Endothelial cell of umbilical vein (primary cell): ENCODE results near the gene NCOA7. TPM values are rescaled to one million over a fixed set of nuclear protein-coding genes. Genes with fewer than 3 reads are reported as not detected.

ENCODE experiments used
- BruUV-seq: library from RNA; stranded (reverse); fragments of 400-500 nt; replicated peaks from 2 replicates; lab custom pipeline; 2021; lab: Mats Ljungman, UMichigan
- CTCF ChIA-PET: fragments of 300-600, 350-600 bp; sonication (Branson Sonifier 250); formaldehyde crosslinking; loops from one replicate; lab custom pipeline; 2021; ENCODE audit warnings: antibody characterized with exemption, inconsistent platforms; lab: Charles Lee
- POLR2A ChIA-PET: fragments of 300-600, 350-600 bp; sonication (Branson Sonifier 250); formaldehyde crosslinking; loops from one replicate; lab custom pipeline; 2021; ENCODE audit warnings: antibody characterized with exemption, inconsistent platforms; lab: Charles Lee
- DNase-seq: peaks from one replicate; pipeline ENCODE4 v3.0.0-alpha.2; 2011; ENCODE audit warnings: low read depth, low spot score
- FAIRE-seq: peaks from 2 replicates; lab custom pipeline; 2011; peaks lifted over from hg19 to GRCh38; lab: Jason Lieb, UNC
- H2AFZ ChIP-seq: 2 replicates; pipeline ENCODE4 v1.6.0; 2012; ENCODE audit warnings: low read depth, low read length, control low read depth, inconsistent platforms
- H3K27ac ChIP-seq: 2 replicates; pipeline ENCODE4 v1.5.1; 2011; ENCODE audit warnings: low read depth, mild to moderate bottlenecking, control low read depth, low read length, moderate library complexity; ENCODE audit not compliant: insufficient read depth
- H3K27me3 ChIP-seq, 2 experiments: 2 replicates each; pipeline versions ENCODE4 v1.6.0 to v1.6.1; 2011; ENCODE audit warnings: low read length in 2 of 2, mixed read lengths in 1 of 2; ENCODE audit not compliant: control insufficient read depth in 2 of 2, insufficient read depth in 2 of 2
- H3K36me3 ChIP-seq, 2 experiments: 2 replicates in 1 of 2; 3 replicates in 1 of 2; pipeline ENCODE4 v1.5.1; 2011; ENCODE audit warnings: low read length in 2 of 2, mild to moderate bottlenecking in 1 of 2, moderate library complexity in 1 of 2; ENCODE audit not compliant: control insufficient read depth in 2 of 2, insufficient read depth in 2 of 2; ENCODE audit errors: extremely low read depth in 1 of 2
- H3K4me1 ChIP-seq: 3 replicates; pipeline ENCODE4 v1.5.1; 2011; ENCODE audit warnings: mild to moderate bottlenecking, low read length; ENCODE audit not compliant: control insufficient read depth, insufficient read depth; ENCODE audit errors: extremely low read depth
- H3K4me2 ChIP-seq: 2 replicates; pipeline ENCODE4 v1.6.1; 2011; ENCODE audit warnings: low read length, control low read depth, mixed read lengths; ENCODE audit not compliant: insufficient read depth
- H3K4me3 ChIP-seq, 3 experiments: fragments of 200-600 bp in 1 of 3; sonication (generic), shearing (Covaris generic) in 1 of 3; replicated peaks in 1 of 3; 2 replicates each; pipeline ENCODE4 v1.5.1; 2011 to 2016; ENCODE audit warnings: control low read depth in 3 of 3, low read length in 3 of 3, mild to moderate bottlenecking in 2 of 3, inconsistent platforms in 1 of 3, low read depth in 1 of 3, moderate library complexity in 1 of 3; ENCODE audit not compliant: insufficient read depth in 1 of 3
- H3K79me2 ChIP-seq: 2 replicates; pipeline ENCODE4 v1.6.0; 2012; ENCODE audit warnings: low read length, inconsistent platforms; ENCODE audit not compliant: control insufficient read depth, insufficient read depth
- H3K9ac ChIP-seq: replicated peaks from 2 replicates; pipeline ENCODE3; 2011; ENCODE audit warnings: low read length, control low read depth; ENCODE audit not compliant: insufficient read depth; ENCODE audit errors: extremely low read depth
- H3K9me1 ChIP-seq: replicated peaks from 3 replicates; pipeline ENCODE4 v1.6.0; 2011; ENCODE audit warnings: mild to moderate bottlenecking, low read length; ENCODE audit not compliant: control insufficient read depth, insufficient read depth; ENCODE audit errors: extremely low read depth
- H3K9me3 ChIP-seq: replicated peaks from 2 replicates; pipeline ENCODE4 v1.5.1; 2012; ENCODE audit warnings: low read length, inconsistent platforms; ENCODE audit not compliant: control insufficient read depth, insufficient read depth
- H4K20me1 ChIP-seq: replicated peaks from 2 replicates; pipeline ENCODE3; 2011; ENCODE audit warnings: mild to moderate bottlenecking, low read length; ENCODE audit not compliant: control insufficient read depth, insufficient read depth; ENCODE audit errors: extremely low read depth
- EZH2 ChIP-seq: IDR thresholded peaks from 2 replicates; pipeline ENCODE4 v1.6.1; 2012; ENCODE audit warnings: borderline replicate concordance, low read depth, mild to moderate bottlenecking, moderate library complexity, low read length, inconsistent platforms; ENCODE audit not compliant: severe bottlenecking
- FOS ChIP-seq: IDR thresholded peaks from 2 replicates; pipeline ENCODE4 v1.6.1; 2011; ENCODE audit warnings: mild to moderate bottlenecking, low read length, moderate library complexity, borderline replicate concordance; ENCODE audit not compliant: insufficient read depth
- GATA2 ChIP-seq: IDR thresholded peaks from 2 replicates; pipeline ENCODE4 v1.7.0; 2011; ENCODE audit warnings: low read depth, mild to moderate bottlenecking, moderate library complexity, mixed read lengths, low read length; ENCODE audit not compliant: insufficient read length, insufficient read depth
- JUN ChIP-seq: IDR thresholded peaks from 2 replicates; pipeline ENCODE4 v1.6.1; 2011; ENCODE audit warnings: borderline replicate concordance, low read depth; ENCODE audit not compliant: insufficient read length, insufficient read depth
- MAX ChIP-seq: IDR thresholded peaks from 2 replicates; pipeline ENCODE4 v1.6.1; 2011; ENCODE audit not compliant: insufficient read depth, insufficient read length
- MYC ChIP-seq: IDR thresholded peaks from one replicate; pipeline ENCODE4 v1.6.1; 2011; ENCODE audit warnings: mild to moderate bottlenecking, low read depth, low read length
- POLR2A ChIP-seq: IDR thresholded peaks from 2 replicates; pipeline ENCODE4 v1.6.1; 2012; ENCODE audit warnings: low read depth, mild to moderate bottlenecking, control low read depth, low read length
- POLR2AphosphoS5 ChIP-seq: IDR thresholded peaks from 2 replicates; pipeline ENCODE4 v1.6.1; 2012; ENCODE audit warnings: low read depth, mild to moderate bottlenecking, control low read depth, low read length, moderate library complexity; ENCODE audit not compliant: insufficient read depth
- dilution Hi-C: fragments of 300-500 bp; cut with MboI; formaldehyde crosslinking; loops from one replicate; pipeline ENCODE4 v1.15.0; 2019; ENCODE audit warnings: low sequenced_read_pairs; ENCODE audit not compliant: extremely low pct_ligation_motif_present
- intact Hi-C: fragments of 100-400 bp; cut with micrococcal nuclease; formaldehyde crosslinking; loops from one replicate; pipeline ENCODE4 v1.10.0; 2022
- polyA plus RNA-seq, 4 experiments: library from polyadenylated mRNA; depleted of rRNA in 3 of 4; stranded (reverse) in 3 of 4; unstranded in 1 of 4; fragments of >200 nt; gene quantifications; 2 replicates each; pipeline versions ENCODE4 v1.2.1 to v1.2.3, GENCODE V29; 2011 to 2012; ENCODE audit warnings: missing spikeins in 1 of 4
- total RNA-seq: library from RNA; stranded (reverse); gene quantifications from 2 replicates; pipeline ENCODE4 v1.2.3, GENCODE V29; 2021
- TF ChIP-seq, protein P1 (sequence below), 2 donors: IDR thresholded peaks; 1 replicate in 1 of 2; 2 replicates in 1 of 2; pipeline ENCODE4 v1.5.1; 2011; ENCODE audit warnings: low read length in 2 of 2, mild to moderate bottlenecking in 2 of 2, moderate library complexity in 2 of 2, control low read depth in 1 of 2, inconsistent platforms in 1 of 2, low read depth in 1 of 2; ENCODE audit not compliant: insufficient read depth in 1 of 2; ENCODE audit errors: extremely low read depth in 1 of 2

The NCOA7 gene
- total and polyA plus RNA-seq, 2 donors (not counting 3 experiments of a cell fraction or from before 2014, with no cell fraction given): 27.7 to 71.2 TPM

DNA sequence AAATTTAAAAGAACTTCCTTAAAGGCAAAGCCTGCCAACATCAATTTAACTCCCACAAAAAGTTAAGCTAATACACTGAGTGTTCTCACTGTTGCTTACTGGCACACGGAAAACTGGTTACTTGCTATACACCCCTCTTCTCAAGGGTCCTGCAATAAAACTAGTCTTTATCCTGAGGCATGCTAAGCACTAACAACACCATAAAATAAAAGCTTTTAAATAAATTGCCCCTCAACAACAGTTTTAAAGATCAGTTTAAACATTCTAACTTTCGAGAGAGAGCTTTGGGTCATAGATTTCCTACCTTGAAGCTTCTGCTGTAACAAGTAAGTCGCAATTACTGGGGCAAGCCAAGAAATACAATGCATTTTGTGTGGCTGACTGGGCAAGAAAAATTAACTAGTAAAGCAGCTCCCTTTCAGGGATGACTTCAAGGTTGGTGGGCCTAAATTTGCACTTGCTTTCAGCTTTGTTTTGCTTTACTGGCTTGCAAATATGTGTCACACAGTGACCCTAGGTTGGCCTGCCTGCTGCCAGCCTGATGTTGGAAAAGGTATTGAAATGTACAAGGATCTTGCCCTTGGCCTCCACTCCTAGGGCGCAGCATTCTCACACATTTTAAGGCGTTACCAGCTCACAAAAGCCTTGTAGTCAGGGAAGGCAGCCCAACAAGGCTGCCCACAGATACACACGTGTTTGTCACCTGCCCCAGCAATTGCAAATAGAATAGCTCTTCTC is 45.3 kb upstream of the NCOA7 start:
- Histone ChIP-seq H2AFZ (no peak overlapping the region), H3K4me1 (peaks cover 34% of the 10 kb centered on the region), H3K27ac (no peak overlapping the region), H3K4me2 (no peak overlapping the region), H3K79me2 (no peaks in the 10 kb centered on the region), H3K9me3 (no peaks in the 10 kb centered on the region), H3K27me3 (peaks cover 53 to 56% of the 10 kb centered on the region in 2 experiments), H3K9me1 (no peaks in the 10 kb centered on the region), H3K4me3 (no peak overlapping the region), H3K9ac (no peak overlapping the region), H3K36me3 (no peaks in the 10 kb centered on the region), H4K20me1 (no peaks in the 10 kb centered on the region)
- ChIA-PET POLR2A (no interaction called here), CTCF (interaction anchor here (0.7 to 1.5 kb wide), 6 partner anchors 9 to 435 kb away, joined by 3 to 11 read pairs (median 4); no protein-coding TSS in a partner anchor)
- no TSS peak for BruUV-seq
- no peak for DNase-seq
- dilution Hi-C loops: no loop called here
- no peak for FAIRE-seq
- intact Hi-C loops: loop anchor here (5.0 kb wide), 2 partner anchors 233 to 873 kb away; no protein-coding TSS in a partner anchor
- TF ChIP-seq POLR2A: no peak
- TF ChIP-seq, protein P1, sequence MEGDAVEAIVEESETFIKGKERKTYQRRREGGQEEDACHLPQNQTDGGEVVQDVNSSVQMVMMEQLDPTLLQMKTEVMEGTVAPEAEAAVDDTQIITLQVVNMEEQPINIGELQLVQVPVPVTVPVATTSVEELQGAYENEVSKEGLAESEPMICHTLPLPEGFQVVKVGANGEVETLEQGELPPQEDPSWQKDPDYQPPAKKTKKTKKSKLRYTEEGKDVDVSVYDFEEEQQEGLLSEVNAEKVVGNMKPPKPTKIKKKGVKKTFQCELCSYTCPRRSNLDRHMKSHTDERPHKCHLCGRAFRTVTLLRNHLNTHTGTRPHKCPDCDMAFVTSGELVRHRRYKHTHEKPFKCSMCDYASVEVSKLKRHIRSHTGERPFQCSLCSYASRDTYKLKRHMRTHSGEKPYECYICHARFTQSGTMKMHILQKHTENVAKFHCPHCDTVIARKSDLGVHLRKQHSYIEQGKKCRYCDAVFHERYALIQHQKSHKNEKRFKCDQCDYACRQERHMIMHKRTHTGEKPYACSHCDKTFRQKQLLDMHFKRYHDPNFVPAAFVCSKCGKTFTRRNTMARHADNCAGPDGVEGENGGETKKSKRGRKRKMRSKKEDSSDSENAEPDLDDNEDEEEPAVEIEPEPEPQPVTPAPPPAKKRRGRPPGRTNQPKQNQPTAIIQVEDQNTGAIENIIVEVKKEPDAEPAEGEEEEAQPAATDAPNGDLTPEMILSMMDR (IDR thresholded peaks at IDR 0.05; ENCODE audit: extremely low read depth in 1 of 2, insufficient read depth in 1 of 2, low read depth in 1 of 2, low read length in 2 of 2): no peak
- TF ChIP-seq GATA2: no peak
- no peak for TF ChIP-seq MAX
- no peak for TF ChIP-seq JUN
- TF ChIP-seq POLR2AphosphoS5: no peak
- no peak for TF ChIP-seq MYC
- TF ChIP-seq EZH2: no peak
- no peak for TF ChIP-seq FOS
